COLO829 (cell line): ENCODE measurements around the gene DPEP3.
A peak's percentile ranks its signal among the peaks of the same experiment; 100 is the strongest.

ENCODE experiments used
- DNase-seq: peaks from one replicate; pipeline ENCODE4 v3.0.0; 2012; ENCODE audit warnings: low spot score

Gene DPEP3

DNA sequence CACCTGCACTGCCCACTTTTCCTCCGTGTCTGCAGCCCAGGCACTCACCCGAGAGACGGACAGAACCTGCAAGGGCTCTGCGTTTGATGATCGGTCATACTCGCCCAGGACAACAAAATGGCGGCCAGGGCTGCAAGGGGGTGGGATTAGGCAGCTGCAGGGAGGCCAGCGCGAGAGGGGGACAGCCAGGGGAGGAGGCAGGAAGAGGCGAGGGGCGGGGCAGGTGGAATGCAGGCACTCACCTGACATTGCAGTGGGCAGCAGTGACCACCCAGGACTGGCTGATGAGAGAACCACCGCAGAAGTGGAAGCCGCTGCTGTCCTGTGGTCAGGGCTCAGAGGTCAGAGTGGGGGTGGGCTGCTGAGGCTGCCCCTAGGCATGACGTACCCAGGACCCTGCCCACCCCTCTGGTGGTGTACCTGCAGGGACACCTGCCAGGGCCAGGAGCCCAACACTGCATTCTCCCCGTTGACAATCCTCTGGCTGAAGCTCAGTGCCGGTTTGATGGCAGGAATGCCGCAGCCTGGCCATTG lies 49.6 kb downstream of the DPEP3 start:
- DNase-seq = no peak

DNA sequence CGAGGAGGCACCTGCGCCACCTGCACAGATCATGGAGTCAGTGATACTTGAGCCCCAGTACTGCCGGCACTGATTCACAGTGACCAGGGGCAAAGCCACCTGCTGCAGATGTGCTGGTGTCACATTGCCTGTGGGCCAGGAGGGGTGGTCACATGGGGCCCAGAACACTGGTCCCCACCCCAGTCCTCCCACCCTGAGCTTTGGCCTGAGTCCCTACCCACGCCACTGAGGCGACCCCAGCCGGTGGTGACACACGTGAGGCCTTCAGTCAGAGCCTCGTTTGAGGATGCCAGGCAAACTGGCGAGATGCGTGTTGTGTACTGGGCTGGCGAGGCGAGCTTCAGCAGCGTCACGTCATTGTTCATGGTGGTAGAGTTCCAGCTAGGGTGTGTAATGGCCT lies 50.1 kb downstream of the DPEP3 start:
- DNase-seq = no peak

DNA sequence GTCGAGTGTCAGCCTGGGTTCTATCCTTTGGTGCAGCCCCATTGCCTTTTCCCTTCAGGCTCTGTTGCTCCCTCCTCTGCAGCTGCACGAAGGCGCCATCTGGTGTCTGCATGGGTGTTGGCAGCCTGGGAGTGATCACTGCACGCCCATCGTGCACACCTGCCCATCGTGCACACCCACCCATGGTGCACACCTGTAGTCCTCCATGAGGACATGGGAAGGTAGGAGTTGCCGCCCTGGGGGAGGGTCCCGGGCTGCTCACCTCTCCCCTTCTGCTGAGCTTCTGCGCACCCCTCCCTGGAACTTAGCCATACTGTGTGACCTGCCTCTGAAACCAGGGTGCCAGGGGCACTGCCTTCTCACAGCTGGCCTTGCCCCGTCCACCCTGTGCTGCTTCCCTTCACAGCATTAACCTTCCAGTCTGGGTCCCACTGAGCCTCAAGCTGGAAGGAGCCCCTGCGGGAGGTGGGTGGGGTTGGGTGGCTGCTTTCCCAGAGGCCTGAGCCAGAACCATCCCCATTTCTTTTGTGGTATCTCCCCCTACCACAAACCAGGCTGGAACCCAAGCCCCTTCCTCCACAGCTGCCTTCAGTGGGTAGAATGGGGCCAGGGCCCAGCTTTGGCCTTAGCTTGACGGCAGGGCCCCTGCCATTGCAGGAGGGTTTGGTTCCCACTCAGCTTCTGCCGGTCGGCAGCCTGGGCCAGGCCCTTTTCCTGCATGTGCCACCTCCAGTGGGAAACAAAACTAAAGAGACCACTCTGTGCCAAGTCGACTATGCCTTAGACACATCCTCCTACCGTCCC lies 51.5 kb downstream of the DPEP3 start:
- DNase-seq = peak; percentile 50

DNA sequence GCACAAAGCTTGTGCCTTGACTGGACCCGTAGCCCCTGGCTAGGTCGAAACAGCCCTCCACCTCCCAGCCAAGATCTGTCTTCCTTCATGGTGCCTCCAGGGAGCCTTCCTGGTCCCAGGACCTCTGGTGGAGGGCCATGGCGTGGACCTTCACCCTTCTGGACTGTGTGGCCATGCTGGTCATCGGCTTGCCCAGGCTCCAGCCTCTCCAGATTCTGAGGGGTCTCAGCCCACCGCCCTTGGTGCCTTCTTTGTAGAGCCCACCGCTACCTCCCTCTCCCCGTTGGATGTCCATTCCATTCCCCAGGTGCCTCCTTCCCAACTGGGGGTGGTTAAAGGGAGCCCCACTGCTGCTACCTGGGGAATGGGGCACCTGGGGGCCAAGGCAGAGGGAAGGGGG lies 52.2 kb downstream of the DPEP3 start:
- DNase-seq = no peak

DNA sequence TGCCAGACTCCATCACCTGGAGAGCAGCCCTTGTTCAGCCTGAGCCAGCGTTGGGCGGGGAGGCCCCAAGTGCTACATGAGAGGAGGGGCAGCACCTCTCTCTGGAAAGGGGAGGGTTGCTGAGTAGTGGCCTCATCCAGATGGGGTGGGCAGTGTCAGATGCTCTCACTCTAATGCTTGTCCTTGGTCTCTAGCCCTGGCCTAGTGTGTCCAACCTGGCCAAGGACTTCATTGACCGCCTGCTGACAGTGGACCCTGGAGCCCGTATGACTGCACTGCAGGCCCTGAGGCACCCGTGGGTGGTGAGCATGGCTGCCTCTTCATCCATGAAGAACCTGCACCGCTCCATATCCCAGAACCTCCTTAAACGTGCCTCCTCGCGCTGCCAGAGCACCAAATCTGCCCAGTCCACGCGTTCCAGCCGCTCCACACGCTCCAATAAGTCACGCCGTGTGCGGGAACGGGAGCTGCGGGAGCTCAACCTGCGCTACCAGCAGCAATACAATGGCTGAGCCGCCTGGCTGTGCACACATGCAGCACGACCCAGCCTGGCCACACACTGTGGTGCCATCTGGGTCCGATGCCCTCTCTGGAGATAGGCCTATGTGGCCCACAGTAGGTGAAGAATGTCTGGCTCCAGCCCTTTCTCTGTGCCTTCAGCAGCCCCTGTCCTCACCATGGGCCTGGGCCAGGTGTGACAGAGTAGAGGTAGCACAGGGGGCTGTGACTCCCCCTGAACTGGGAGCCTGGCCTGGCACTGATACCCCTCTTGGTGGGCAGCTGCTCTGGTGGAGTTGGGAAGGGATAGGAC lies 53.0 kb downstream of the DPEP3 start:
- DNase-seq = no peak

DNA sequence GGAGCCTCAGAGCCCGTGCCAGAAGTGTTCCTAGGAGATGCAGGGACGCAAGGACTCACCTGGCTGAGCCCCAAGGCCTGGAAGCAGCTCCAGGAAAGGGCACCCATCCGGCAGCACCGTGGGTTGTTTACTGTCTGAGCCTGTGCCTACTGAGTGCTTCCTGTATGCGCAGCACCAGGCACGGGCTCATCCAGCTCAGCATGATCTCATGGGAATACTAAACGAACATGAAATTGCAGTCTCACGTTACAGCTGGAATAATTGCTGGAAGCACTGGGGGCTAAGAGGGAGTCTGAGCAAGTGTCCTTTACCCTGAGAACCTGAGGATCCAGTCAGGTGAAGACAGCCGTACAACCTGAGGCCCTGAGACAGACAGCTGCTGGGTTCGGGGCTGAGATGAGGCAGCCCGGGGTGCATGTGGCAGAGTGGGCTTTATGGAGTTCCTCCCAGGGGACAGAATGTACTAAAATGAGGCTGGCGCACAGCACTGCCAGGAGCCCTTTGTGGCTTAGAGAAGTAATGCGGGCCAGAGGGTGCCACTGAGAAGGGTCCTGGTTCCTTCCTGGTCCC lies 54.0 kb downstream of the DPEP3 start:
- no peak for DNase-seq
